ENCODE measurements around the gene EEFSEC.

GRCh38 chr3:128307029-128307633 lies 153.8 kb downstream of the EEFSEC start:
- TF ChIP-seq CTCF (optimal IDR thresholded peaks at IDR 0.05 in 1 of 3, IDR thresholded peaks at IDR 0.05 in 1 of 3, conservative IDR thresholded peaks at IDR 0.05 in 1 of 3; ENCODE audit: extremely low read depth in 1 of 3, insufficient read depth in 2 of 3, low read length in 3 of 3) = peak in 1 of 3 experiments; percentile 3
- TF ChIP-seq EZH2 (IDR thresholded peaks at IDR 0.05; ENCODE audit: low read length) = no peak
